Middle frontal gyrus (tissue), 1 donor: ENCODE measurements around the gene ALPK1.
"Not testable (repeated sequence)": the region's sequence is repeated elsewhere in the genome, so short reads cannot be mapped to it uniquely, and the experiment has no call there.

Experiments
- DNase-seq: peaks from one replicate; pipeline ENCODE4 v3.0.0-alpha.2; 2015; ENCODE audit warnings: low spot score; ENCODE audit errors: extremely low spot score

The ALPK1 gene

GRCh38 chr4:112377594-112378242 lies 80.5 kb downstream of the ALPK1 start:
- DNase-seq, result no peak

- no peak for DNase-seq
Observed at GRCh38 chr4:112378243-112378620, 81.1 kb downstream of the ALPK1 start.

- DNase-seq, result no peak
Observed at GRCh38 chr4:112378858-112379257, 81.7 kb downstream of the ALPK1 start.

- no peak for DNase-seq
Observed at GRCh38 chr4:112379306-112379705, 82.1 kb downstream of the ALPK1 start.

GRCh38 chr4:112381996-112382692 lies 85.0 kb downstream of the ALPK1 start:
- no peak for DNase-seq

GRCh38 chr4:112386071-112386470 lies 88.9 kb downstream of the ALPK1 start:
- DNase-seq, result no peak

GRCh38 chr4:112402098-112402497 lies 104.9 kb downstream of the ALPK1 start:
- DNase-seq, result no peak

- DNase-seq, result peak; percentile 3
Observed at GRCh38 chr4:112403101-112403945, 106.2 kb downstream of the ALPK1 start.

GRCh38 chr4:112410364-112410763 lies 113.2 kb downstream of the ALPK1 start:
- DNase-seq, result no peak

GRCh38 chr4:112410804-112411203 lies 113.6 kb downstream of the ALPK1 start:
- no peak for DNase-seq

- no peak for DNase-seq
Observed at GRCh38 chr4:112411781-112412550, 114.8 kb downstream of the ALPK1 start.

GRCh38 chr4:112416464-112416863 lies 119.3 kb downstream of the ALPK1 start:
- no peak for DNase-seq

GRCh38 chr4:112418092-112418491 lies 120.9 kb downstream of the ALPK1 start:
- no peak for DNase-seq

- DNase-seq, result no peak
Observed at GRCh38 chr4:112421911-112422310, 124.7 kb downstream of the ALPK1 start.

- no peak for DNase-seq
Observed at GRCh38 chr4:112422644-112423043, 125.5 kb downstream of the ALPK1 start.

- DNase-seq, result no peak
Observed at GRCh38 chr4:112423591-112423990, 126.4 kb downstream of the ALPK1 start.

GRCh38 chr4:112425823-112426222 lies 128.7 kb downstream of the ALPK1 start:
- DNase-seq, result no peak

GRCh38 chr4:112426416-112426815 lies 129.2 kb downstream of the ALPK1 start:
- no peak for DNase-seq

GRCh38 chr4:112431158-112431557 lies 134.0 kb downstream of the ALPK1 start:
- no peak for DNase-seq

GRCh38 chr4:112436987-112437386 lies 139.8 kb downstream of the ALPK1 start:
- DNase-seq, result no peak

- DNase-seq, result not testable (repeated sequence)
Observed at GRCh38 chr4:112442226-112442625, 145.1 kb downstream of the ALPK1 start.
